Choroid plexus epithelial cell (primary cell): Measurements from ENCODE around the gene CCDC136.
A peak's percentile ranks its signal among the peaks of the same experiment; 100 is the strongest.

Source experiments
- DNase-seq: peaks from one replicate; pipeline ENCODE4 v3.0.0-alpha.2; 2010; ENCODE audit warnings: low read depth
- H3K4me3 ChIP-seq: 2 replicates; pipeline ENCODE4 v1.5.1; 2011; ENCODE audit warnings: low read depth, mild to moderate bottlenecking, control low read depth, low read length, moderate library complexity
- CTCF ChIP-seq: conservative IDR thresholded peaks from 2 replicates; pipeline ENCODE4 v1.5.1; 2011; ENCODE audit warnings: low read depth, mild to moderate bottlenecking, control low read depth, inconsistent platforms, low read length, moderate library complexity

Gene CCDC136

GRCh38 chr7:128869138-128869943 lies 77.6 kb downstream of the CCDC136 start:
- peak; percentile 37 for DNase-seq
- no peak for TF ChIP-seq CTCF

GRCh38 chr7:128869944-128870285 lies 78.1 kb downstream of the CCDC136 start:
- no peak for DNase-seq
- no peak overlapping the region for H3K4me3 ChIP-seq
- no peak for TF ChIP-seq CTCF

More at GRCh38 chr7:128869138-128869943, 77.6 kb downstream of the CCDC136 start:
- H3K4me3 ChIP-seq = peak overlapping the region; percentile 44

- DNase-seq = no peak
- no peak for TF ChIP-seq CTCF
- H3K4me3 ChIP-seq = no peak overlapping the region
These were observed 79.3 kb downstream of the CCDC136 start for GRCh38 chr7:128871050-128871449.
